K562 (cell line): Measurements from ENCODE around the gene COL4A1. TPM values are rescaled to one million over a fixed set of nuclear protein-coding genes. Genes with fewer than 3 reads are reported as not detected.

ENCODE experiments used
- ATAC-seq: fragments of 200-7000 bp; cut with Tn5 transposase; 3 replicates; pipeline ENCODE4 v1.9.1; 2020; ENCODE audit warnings: moderate library complexity
- BruUV-seq: library from RNA; stranded (reverse); fragments of 400-500 nt; replicated peaks from 2 replicates; lab custom pipeline; 2021; lab: Mats Ljungman, UMichigan
- CTCF ChIA-PET: fragments of 300-600 bp; formaldehyde crosslinking; extraction: SDS; loops from one replicate; lab custom pipeline; 2021; ENCODE audit warnings: low intra/inter-chr PET ratio; lab: Yijun Ruan, JAX
- POLR2A ChIA-PET: fragments of 300-600, 350-650 bp; sonication (Branson Sonifier 250); formaldehyde crosslinking; extraction: SDS; loops from one replicate; lab custom pipeline; 2021; ENCODE audit warnings: antibody characterized with exemption, inconsistent platforms; lab: Yijun Ruan, JAX
- DNase-seq, 4 experiments: peaks; one replicate each; pipeline versions ENCODE4 v3.0.0 to v3.0.0-alpha.2; 2011 to 2018; ENCODE audit warnings: low spot score in 3 of 4, mixed read lengths in 3 of 4; ENCODE audit errors: extremely low read depth in 1 of 4
- FAIRE-seq: peaks from 2 replicates; lab custom pipeline; 2011; peaks lifted over from hg19 to GRCh38; lab: Jason Lieb, UNC
- H2AFZ ChIP-seq: 2 replicates; pipeline ENCODE4 v1.6.0; 2011; ENCODE audit warnings: low read depth, low read length, control low read depth, inconsistent platforms
- H3K27ac ChIP-seq: fragments of 200-600 bp; 3 replicates; pipeline ENCODE4 v1.8.0; 2011; ENCODE audit warnings: low read depth, mild to moderate bottlenecking, control low read depth, inconsistent platforms, low read length, moderate library complexity, mixed read lengths; ENCODE audit errors: extremely low read depth
- H3K27me3 ChIP-seq, 2 experiments: fragments of 300-600 bp in 1 of 2; 2 replicates in 1 of 2; 3 replicates in 1 of 2; pipeline versions ENCODE4 v1.6.0 to v1.8.0; 2011; ENCODE audit warnings: inconsistent platforms in 2 of 2, low read length in 2 of 2, mild to moderate bottlenecking in 1 of 2, mixed read lengths in 1 of 2, moderate library complexity in 1 of 2; ENCODE audit not compliant: control insufficient read depth in 2 of 2, insufficient read depth in 2 of 2
- H3K36me3 ChIP-seq: fragments of 300-600 bp; 3 replicates; pipeline ENCODE4 v1.8.0; 2011; ENCODE audit warnings: mild to moderate bottlenecking, low read length, inconsistent platforms; ENCODE audit not compliant: control insufficient read depth, insufficient read depth
- H3K4me1 ChIP-seq, 2 experiments: fragments of 200-600 bp in 1 of 2; replicated peaks in 1 of 2; 2 replicates in 1 of 2; 3 replicates in 1 of 2; pipeline versions ENCODE4 v1.5.1 to v1.8.0; 2011; ENCODE audit warnings: inconsistent platforms in 2 of 2, low read length in 2 of 2, mild to moderate bottlenecking in 1 of 2, mixed read lengths in 1 of 2, moderate library complexity in 1 of 2; ENCODE audit not compliant: control insufficient read depth in 2 of 2, insufficient read depth in 2 of 2
- H3K4me2 ChIP-seq: 2 replicates; pipeline ENCODE4 v1.6.1; 2011; ENCODE audit warnings: low read length, control low read depth, inconsistent platforms, mixed read lengths; ENCODE audit not compliant: insufficient read depth
- H3K4me3 ChIP-seq: fragments of 200-600 bp; sonication (generic), shearing (Covaris generic); 2 replicates; pipeline ENCODE4 v1.5.1; 2016; ENCODE audit warnings: control low read depth, inconsistent platforms
- H3K79me2 ChIP-seq: fragments of 200-600 bp; 3 replicates; pipeline ENCODE4 v1.8.0; 2011; ENCODE audit warnings: low read length, inconsistent platforms; ENCODE audit not compliant: control insufficient read depth, insufficient read depth
- H3K9ac ChIP-seq, 2 experiments: 2 replicates each; pipeline versions ENCODE4 v1.6.0 to v1.6.1; 2011; ENCODE audit warnings: low read depth in 2 of 2, low read length in 2 of 2, control low read depth in 1 of 2, inconsistent platforms in 1 of 2, mild to moderate bottlenecking in 1 of 2, mixed read lengths in 1 of 2; ENCODE audit not compliant: insufficient read depth in 1 of 2
- H3K9me1 ChIP-seq: one replicate; pipeline ENCODE4 v1.6.0; 2011; ENCODE audit warnings: inconsistent platforms, mild to moderate bottlenecking, low read length, moderate library complexity; ENCODE audit not compliant: control insufficient read depth, insufficient read depth
- H3K9me3 ChIP-seq: replicated peaks from 2 replicates; pipeline ENCODE4 v1.5.1; 2011; ENCODE audit warnings: low read depth, low read length, inconsistent platforms; ENCODE audit not compliant: control insufficient read depth, insufficient read depth
- H4K20me1 ChIP-seq: replicated peaks from 2 replicates; pipeline ENCODE4 v1.6.1; 2011; ENCODE audit warnings: low read length, inconsistent platforms, mixed read lengths; ENCODE audit not compliant: control insufficient read depth, insufficient read depth
- C11orf30 ChIP-seq: fragments of 450-650 bp; IDR thresholded peaks from 2 replicates; pipeline ENCODE4 v1.6.1; 2016; ENCODE audit warnings: low read depth, mild to moderate bottlenecking
- CCAR2 ChIP-seq: fragments of 200-400 bp; formaldehyde crosslinking; IDR thresholded peaks from 2 replicates; pipeline ENCODE4 v1.6.1; 2017; ENCODE audit warnings: mild to moderate bottlenecking, low read depth, low read length
- HEY1 ChIP-seq: fragments of 250-450 bp; sonication (Bioruptor Pico); IDR thresholded peaks from 2 replicates; pipeline ENCODE4 v1.5.0; 2020; ENCODE audit warnings: mild to moderate bottlenecking, moderate library complexity, borderline replicate concordance
- HNRNPK ChIP-seq: fragments of 200-400 bp; formaldehyde crosslinking; IDR thresholded peaks from one replicate; pipeline ENCODE4 v1.6.1; 2018; ENCODE audit warnings: mild to moderate bottlenecking, low read depth, low read length; ENCODE audit not compliant: poor library complexity, severe bottlenecking
- JUN ChIP-seq, 2 experiments: sonication (generic) in 1 of 2; formaldehyde crosslinking in 1 of 2; IDR thresholded peaks; 2 replicates each; pipeline versions ENCODE4 v1.6.1 to v1.8.0; 2012 to 2022; ENCODE audit warnings: borderline replicate concordance in 2 of 2, mild to moderate bottlenecking in 2 of 2, improper control_type of control experiment in 1 of 2, low read depth in 1 of 2, low read length in 1 of 2, missing genetic modification reagents in 1 of 2
- NR2C2 ChIP-seq, 2 experiments: fragments of 200-800 bp in 1 of 2; sonication (Bioruptor generic) in 1 of 2; sonication (generic) in 1 of 2; formaldehyde crosslinking in 1 of 2; IDR thresholded peaks; 2 replicates each; pipeline versions ENCODE4 v1.6.1 to v1.8.0; 2016 to 2022; ENCODE audit warnings: mild to moderate bottlenecking in 1 of 2, missing compliant biosample characterization in 1 of 2, missing genetic modification characterization in 1 of 2, missing genetic modification reagents in 1 of 2
- PRMT5 ChIP-seq: sonication (generic); formaldehyde crosslinking; IDR thresholded peaks from 2 replicates; pipeline ENCODE4 v1.5.0; 2020; ENCODE audit warnings: missing genetic modification reagents
- PTTG1 ChIP-seq: fragments of 450-650 bp; IDR thresholded peaks from 2 replicates; pipeline ENCODE4 v1.6.1; 2016; ENCODE audit warnings: low read depth, mild to moderate bottlenecking, missing genetic modification characterization, missing compliant biosample characterization
- RBFOX2 ChIP-seq: fragments of 200-400 bp; formaldehyde crosslinking; IDR thresholded peaks from 2 replicates; pipeline ENCODE4 v1.6.1; 2017; ENCODE audit warnings: low read depth, mild to moderate bottlenecking, low read length, moderate library complexity
- TCF7L2 ChIP-seq: fragments of 150-350 bp; IDR thresholded peaks from 2 replicates; pipeline ENCODE4 v1.6.1; 2016; ENCODE audit warnings: low read depth, mild to moderate bottlenecking, low read length, moderate library complexity
- ZNF212 ChIP-seq: fragments of 450-650 bp; formaldehyde crosslinking; IDR thresholded peaks from 2 replicates; pipeline ENCODE4 v1.4.0; 2020; ENCODE audit warnings: mild to moderate bottlenecking
- ZNF263 ChIP-seq: sonication (generic); formaldehyde crosslinking; IDR thresholded peaks from 2 replicates; pipeline ENCODE4 v1.8.0; 2022; ENCODE audit warnings: mild to moderate bottlenecking, missing genetic modification reagents, borderline replicate concordance
- ZNF282 ChIP-seq: sonication (generic); formaldehyde crosslinking; IDR thresholded peaks from 2 replicates; pipeline ENCODE4 v1.8.1; 2023; ENCODE audit warnings: missing genetic modification reagents
- WGBS: fragments of 100-300 bp; shearing (Covaris generic); methylation state at CpG from one replicate; pipeline ENCODE4 v1.1.6; 2016; ENCODE audit warnings: low coverage, mixed read lengths; ENCODE audit not compliant: insufficient coverage; ENCODE audit errors: missing lambda C conversion rate; 5-methylcytosine and 5-hydroxymethylcytosine counted together
- in situ Hi-C: fragments of 300-500 bp; cut with MboI; formaldehyde crosslinking; loops from 4 replicates; pipeline ENCODE4 v1.15.0; 2018; ENCODE audit warnings: inconsistent platforms, mixed read lengths
- intact Hi-C: fragments of 100-400 bp; cut with micrococcal nuclease; formaldehyde crosslinking; loops from 2 replicates; pipeline ENCODE4 v1.14.2; 2022
- polyA plus RNA-seq, 8 experiments: library from polyadenylated mRNA; depleted of rRNA in 4 of 8; stranded (reverse) in 5 of 8; unstranded in 3 of 8; fragments of >200 nt; fragmentation: Nextera tagmentation in 2 of 8; fragmentation: Illumina TruSeq in 1 of 8; extraction: Ambion mirVana in 2 of 8; extraction: Trizol in 1 of 8; gene quantifications; 2 replicates each; pipeline versions ENCODE4 v1.2.1 to v1.2.3, GENCODE V29; 2011 to 2014; ENCODE audit warnings: inconsistent platforms in 1 of 8, missing spikeins in 1 of 8
- total RNA-seq, 7 experiments: library from RNA; depleted of rRNA in 6 of 7; stranded (reverse); fragments of >200 nt in 6 of 7; fragmentation: Illumina TruSeq in 2 of 7; extraction: Trizol in 2 of 7; gene quantifications; 2 replicates each; pipeline versions ENCODE4 v1.2.1 to v1.2.3, GENCODE V29; 2011 to 2021; ENCODE audit warnings: low replicate concordance in 1 of 7
- TF ChIP-seq, protein P1 (sequence below): IDR thresholded peaks from 2 replicates; pipeline ENCODE4 v1.6.1; 2012; ENCODE audit warnings: low read depth, low read length, improper control_type of control experiment, borderline replicate concordance

The COL4A1 gene
- total and polyA plus RNA-seq, 9 of the 15 experiments (the other 6 are each of a cell fraction or from before 2014, with no cell fraction given), result 0.35 TPM; not detected in 8

DNA sequence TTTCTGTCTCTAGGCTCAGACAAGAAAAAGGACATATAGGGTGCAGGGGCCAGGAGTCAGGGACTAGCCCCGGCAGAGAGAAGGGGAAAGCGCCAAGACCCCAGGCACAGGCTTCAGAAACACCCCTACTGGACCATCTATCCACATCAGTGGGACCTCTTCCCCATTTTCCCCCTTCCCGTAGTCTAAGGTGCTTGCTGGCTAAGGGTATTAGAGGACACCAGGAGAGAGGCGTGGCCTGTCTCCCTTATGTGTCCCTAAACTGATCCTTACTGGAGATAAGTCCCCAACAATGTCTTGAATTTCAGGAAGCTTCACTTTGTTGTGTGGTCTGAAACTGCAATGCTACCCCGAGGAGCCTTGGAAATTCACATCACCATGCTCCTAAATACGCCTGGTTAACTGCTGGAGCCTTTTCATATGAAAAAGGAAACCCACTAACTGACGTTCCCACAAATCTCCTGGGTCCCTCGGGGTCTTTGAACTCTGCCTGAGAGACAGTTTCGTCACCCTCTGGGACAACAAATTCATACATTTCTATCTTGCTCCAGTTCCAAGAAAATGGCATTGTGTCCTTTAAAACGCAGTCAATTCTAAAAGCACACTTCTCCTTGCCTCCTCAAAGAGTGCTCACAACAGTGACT is 197.7 kb downstream of the COL4A1 start:
- ChIA-PET CTCF (no interaction called here), POLR2A (interaction anchor here (0.7 kb wide), 1 partner anchor 589 kb away, joined by 3 read pairs; no protein-coding TSS in a partner anchor)
- Histone ChIP-seq H3K4me2 (no peak overlapping the region), H3K9me3 (no peaks in the 10 kb centered on the region), H3K9ac (no peak overlapping the region), H3K36me3 (no peaks in the 10 kb centered on the region), H2AFZ (no peak overlapping the region), H3K79me2 (no peaks in the 10 kb centered on the region), H4K20me1 (no peaks in the 10 kb centered on the region), H3K9me1 (no peaks in the 10 kb centered on the region), H3K27me3 (peaks cover 0 to 6% of the 10 kb centered on the region in 2 experiments; a peak in 1 of 5 replicates), H3K4me3 (no peak overlapping the region), H3K27ac (no peak overlapping the region), H3K4me1 (peaks cover 0 to 3% of the 10 kb centered on the region in 2 experiments; a peak in 1 of 5 replicates)
- in situ Hi-C loops (loop anchor here (25.0 kb wide), 1 partner anchor 1147 kb away; no protein-coding TSS in a partner anchor), intact Hi-C loops (no loop called here)
- BruUV-seq, result no TSS peak
- no peak for DNase-seq
- WGBS, result 6% methylated on average over 10 of the region's 10 CpGs
- TF ChIP-seq C11orf30, result no peak
- TF ChIP-seq TCF7L2, result no peak
- TF ChIP-seq JUN (IDR thresholded peaks at IDR 0.05; ENCODE audit: borderline replicate concordance, low read depth, low read length), result no peak
- no peak for TF ChIP-seq JUN (CRISPR knock-in tag; IDR thresholded peaks at IDR 0.05; ENCODE audit: borderline replicate concordance)
- no peak for TF ChIP-seq RBFOX2
- TF ChIP-seq ZNF263 (CRISPR knock-in tag), result no peak
- no peak for TF ChIP-seq ZNF282 (CRISPR knock-in tag)
- no peak for TF ChIP-seq CCAR2
- no peak for TF ChIP-seq PTTG1 (tag)
- no peak for TF ChIP-seq ZNF212 (CRISPR knock-in tag)
- no peak for TF ChIP-seq PRMT5
- TF ChIP-seq HEY1, result no peak
- TF ChIP-seq, protein P1, sequence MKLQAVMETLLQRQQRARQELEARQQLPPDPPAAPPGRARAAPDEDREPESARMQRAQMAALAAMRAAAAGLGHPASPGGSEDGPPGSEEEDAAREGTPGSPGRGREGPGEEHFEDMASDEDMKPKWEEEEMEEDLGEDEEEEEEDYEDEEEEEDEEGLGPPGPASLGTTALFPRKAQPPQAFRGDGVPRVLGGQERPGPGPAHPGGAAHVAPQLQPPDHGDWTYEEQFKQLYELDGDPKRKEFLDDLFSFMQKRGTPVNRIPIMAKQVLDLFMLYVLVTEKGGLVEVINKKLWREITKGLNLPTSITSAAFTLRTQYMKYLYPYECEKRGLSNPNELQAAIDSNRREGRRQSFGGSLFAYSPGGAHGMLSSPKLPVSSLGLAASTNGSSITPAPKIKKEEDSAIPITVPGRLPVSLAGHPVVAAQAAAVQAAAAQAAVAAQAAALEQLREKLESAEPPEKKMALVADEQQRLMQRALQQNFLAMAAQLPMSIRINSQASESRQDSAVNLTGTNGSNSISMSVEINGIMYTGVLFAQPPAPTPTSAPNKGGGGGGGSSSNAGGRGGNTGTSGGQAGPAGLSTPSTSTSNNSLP, result no peak
- no peak for TF ChIP-seq HNRNPK
- no peak for TF ChIP-seq NR2C2 (CRISPR knock-in tag; IDR thresholded peaks at IDR 0.05)
- no peak for TF ChIP-seq NR2C2 (tag; IDR thresholded peaks at IDR 0.05)
- FAIRE-seq, result no peak
- ATAC-seq, result no peak
